Stimulated activated CD8-positive, alpha-beta memory T cell treated with anti-CD3 and anti-CD28 coated beads, Interleukin-4, amount 100 ng/mL, for 48 hours (primary cell): ENCODE results near the gene XPR1.
"Not testable (repeated sequence)": the region's sequence is repeated elsewhere in the genome, so short reads cannot be mapped to it uniquely, and the experiment has no call there.

Experiments
- DNase-seq: peaks from one replicate; pipeline ENCODE4 v3.0.0-alpha.2; 2020

The XPR1 gene

DNA sequence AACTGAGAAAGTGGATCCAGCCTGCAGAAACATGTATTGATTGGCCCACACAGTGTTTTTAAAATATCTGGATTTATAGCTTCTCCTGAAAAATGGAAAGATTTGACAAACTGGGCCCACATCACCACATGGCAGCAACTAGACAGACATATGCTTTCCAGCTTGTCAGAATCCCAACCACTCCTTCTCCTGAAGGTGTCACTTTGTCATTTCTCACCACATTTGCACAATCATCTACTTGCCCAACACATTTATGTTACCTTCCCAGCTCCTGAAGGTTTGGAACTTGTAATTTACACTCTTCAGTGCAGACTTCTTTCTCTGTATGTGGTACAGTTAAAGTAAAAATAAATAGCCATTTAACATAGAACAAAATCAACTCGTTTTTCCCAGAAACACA is 154.8 kb downstream of the XPR1 start:
- DNase-seq: no peak

DNA sequence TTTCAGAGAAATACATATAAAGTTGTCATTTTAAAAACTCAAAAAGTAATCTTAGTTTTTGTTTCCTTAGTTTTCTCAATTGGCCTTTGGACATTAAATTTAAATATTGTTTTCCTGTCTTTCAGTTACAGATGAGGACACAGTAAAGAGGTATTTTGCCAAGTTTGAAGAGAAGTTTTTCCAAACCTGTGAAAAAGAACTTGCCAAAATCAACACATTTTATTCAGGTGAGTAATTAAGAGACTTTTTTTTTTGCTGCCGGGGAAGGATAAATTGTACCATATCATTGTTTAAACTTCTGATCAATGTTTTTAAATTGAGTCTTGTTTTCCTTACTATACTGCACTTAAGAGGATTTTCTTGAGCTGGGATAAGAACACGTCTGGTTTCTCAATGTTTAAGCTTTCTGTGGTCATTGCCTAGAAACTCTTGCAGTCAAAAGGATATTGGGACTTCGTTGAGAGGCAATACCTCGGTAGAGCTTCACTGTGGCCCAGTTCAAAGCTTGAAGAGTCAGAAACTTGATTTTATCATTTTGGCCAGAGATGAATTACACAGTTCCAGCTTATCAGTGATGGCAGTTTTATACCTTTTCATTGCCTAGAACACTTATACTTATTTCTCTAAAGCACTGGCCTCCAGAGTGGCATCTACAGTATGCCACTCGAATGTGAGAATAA is 155.9 kb downstream of the XPR1 start:
- no peak for DNase-seq

DNA sequence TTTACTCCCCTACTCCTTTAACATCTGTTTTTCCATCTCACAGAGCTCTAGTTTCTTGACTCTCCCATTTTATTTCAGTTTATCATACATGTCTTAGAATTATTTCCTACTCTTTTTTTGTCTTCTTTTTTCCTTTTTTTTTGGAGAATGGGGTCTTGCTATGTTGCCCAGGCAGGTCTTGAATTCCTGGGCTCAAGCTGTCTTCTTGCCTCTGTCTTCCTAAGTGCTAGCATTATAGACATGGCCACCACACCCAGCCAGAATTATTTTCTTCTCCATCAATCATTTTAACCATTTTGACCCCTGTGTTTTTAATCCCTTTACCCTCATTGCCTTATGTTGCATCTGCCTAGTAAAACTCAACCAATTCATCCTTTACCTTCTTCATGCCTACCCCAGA is 157.6 kb downstream of the XPR1 start:
- DNase-seq: no peak

DNA sequence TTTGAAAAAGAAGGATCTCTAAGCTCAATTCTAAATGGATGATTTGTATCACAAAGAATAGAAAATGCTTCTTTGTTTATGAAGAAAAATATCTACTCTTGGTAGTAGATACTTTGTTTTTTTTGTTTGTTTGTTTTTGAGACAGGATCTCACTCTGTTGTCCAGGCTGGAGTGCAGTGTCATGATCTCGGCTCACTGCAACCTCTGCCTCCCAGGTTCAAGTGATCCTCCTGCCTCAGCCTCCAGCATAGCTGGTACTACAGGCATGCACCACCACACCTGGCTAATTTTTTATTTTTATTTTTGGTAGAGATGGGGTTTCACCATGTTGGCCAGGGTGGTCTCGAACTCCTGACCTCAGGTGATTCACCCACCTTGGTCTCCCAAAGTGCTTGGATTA is 159.3 kb downstream of the XPR1 start:
- not testable (repeated sequence) for DNase-seq

DNA sequence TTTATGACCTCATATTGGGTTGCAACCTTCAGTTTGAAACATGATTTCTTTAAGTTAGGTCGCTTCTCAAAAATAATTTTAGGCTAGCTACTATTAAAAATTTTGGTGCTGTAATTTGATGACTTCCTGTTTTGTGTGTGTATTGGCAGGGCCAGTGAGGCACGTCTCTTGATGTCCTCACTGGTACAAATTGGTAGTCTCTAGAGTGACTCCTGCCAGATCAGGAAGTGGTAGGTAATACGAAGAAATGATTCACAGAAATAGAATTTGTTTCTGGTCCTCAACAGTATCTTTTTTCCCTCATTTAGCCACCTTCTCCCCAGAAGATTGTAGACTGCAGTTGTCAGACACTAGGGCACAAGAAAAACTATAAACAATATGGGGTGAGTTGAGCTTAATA is 160.0 kb downstream of the XPR1 start:
- DNase-seq: no peak

DNA sequence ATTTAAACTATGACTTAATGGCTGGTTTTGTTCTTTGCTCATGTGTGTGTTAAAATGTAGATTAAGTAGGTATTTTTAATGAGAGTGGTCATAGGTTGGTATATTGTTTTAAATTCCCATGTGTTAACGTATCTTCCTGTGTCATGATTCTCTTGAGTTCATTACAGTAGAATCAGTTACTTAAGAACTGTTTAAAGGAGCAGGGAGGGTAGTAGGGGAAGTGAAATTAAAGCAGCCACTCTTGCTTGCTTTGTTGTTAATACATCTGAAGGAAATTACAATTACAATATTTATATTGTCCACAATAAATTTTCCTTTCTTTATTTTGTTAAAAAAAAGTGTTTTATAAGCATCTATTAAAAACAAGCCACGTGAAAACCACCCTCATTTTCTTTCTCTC is 161.6 kb downstream of the XPR1 start:
- no peak for DNase-seq

DNA sequence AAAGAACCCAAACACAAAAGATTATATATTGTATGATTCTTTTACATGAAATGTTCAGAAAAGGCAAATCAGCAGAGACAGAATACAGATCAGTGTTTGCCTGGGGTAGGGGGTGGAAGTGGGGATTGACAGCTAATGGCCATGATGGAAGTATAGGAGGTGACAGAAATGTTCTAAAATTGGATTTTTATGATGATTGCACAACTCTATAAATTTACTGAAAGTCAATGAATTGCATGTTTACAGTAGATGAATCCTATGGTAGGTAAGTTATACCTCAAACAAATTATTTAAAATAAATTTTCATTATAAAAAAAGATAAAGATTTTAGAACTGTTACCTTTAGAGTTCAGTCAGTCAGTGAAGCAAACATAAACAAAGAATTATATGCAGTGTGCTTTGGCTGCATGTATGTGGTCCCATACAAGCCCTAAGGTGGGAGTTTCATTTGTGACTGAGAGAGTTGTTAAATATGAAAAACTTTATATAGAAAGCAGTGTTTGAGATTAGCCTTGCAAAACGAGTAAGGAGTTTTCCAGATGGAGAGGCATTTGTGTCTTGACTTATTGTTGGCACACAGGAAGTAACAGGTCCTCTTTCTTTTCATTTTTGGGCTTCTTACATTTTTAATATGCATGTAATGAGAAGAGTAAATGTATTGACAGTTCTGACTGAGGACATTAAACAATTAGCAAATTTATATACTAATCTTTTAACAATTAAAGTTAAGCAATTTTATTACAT is 165.2 kb downstream of the XPR1 start:
- DNase-seq: no peak

DNA sequence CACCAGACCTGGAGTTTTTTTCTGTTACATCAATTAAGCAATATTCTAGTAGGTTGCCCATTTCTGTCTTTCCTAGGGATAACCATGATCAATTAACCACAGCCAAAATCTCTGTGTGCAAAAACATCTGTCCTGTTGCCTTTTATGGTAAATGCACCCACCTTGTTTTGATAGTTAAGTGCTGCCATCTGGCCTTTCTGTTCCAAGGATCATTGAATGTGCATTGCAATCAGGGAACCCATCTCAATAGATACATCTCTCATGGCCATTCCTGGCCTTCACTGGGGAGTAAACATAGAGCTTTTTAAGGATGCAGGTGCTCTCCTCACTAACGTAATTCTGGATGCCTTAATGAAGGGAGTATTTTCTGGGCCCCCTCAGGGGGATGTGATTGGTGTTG is 169.1 kb downstream of the XPR1 start:
- no peak for DNase-seq

DNA sequence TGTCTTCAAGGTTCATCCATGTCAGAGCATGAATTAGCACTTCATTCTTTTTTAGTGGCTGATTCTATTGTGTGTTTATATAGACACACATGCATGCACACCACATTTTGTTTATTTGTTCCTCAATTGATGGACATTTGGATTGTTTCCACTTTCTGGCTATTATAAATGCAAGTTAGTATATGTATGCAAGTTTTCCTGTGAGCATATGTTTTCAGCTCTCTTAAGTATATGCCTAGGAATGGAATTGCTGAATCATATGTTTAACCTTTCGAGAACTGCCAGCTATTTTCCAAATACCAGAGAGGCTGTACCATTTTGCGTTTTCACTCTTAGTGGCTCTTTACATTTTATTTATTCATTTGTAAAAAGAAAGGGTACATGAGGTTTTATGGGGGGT is 171.0 kb downstream of the XPR1 start:
- no peak for DNase-seq

DNA sequence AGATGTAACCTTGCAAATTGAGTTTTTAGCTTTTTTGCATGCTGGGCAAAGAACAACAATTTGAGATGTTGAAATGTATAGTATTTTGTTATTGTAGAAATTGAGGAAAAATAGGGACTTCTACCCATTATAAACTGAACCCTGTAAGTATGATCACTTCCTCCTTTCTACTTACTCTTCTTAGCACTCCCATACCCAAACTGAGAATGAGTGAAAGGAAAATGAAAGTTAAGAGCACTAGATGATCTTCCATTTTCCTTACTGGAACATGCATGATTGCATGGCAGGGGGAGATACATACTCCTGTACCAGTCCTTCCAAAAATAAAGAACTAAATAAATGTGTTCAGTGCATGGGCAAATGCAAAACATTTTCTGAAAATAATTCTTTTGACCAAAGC is 173.5 kb downstream of the XPR1 start:
- DNase-seq: no peak

DNA sequence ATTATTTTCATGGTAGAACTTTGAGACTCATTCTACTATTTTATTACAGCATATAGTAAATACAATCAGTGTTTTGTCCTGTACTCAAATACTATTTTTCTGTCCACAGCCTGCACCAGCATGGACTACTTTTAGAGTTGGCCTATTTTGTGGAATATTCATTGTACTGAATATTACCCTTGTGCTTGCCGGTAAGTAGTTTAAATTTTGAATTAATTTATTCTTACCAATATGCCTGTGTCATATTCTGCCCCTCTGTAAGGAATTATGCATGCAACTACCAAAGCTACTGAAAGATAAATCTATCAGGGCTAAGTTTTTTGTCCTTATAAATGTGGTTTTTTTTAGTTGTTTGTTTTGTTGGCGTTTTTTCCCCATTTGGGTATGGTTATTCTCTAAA is 179.5 kb downstream of the XPR1 start:
- no peak for DNase-seq

DNA sequence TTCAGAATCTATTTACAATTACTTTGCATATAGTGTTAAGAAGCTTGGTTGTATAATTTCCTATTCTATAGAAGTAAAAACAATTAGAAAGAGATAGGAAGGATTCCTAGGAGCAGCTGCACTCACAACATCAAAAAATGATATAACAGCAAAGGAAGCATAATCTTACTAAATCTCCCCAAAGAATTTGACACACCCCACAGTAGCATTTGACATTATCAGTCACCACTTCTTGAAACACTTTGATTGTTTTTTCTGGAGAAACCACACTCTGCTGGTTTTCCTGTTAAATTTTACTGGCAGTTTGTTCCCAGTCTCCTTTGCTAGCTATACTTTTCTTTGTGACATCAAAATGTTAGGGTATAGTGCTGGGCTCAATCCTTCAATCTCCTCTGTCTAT is 180.1 kb downstream of the XPR1 start:
- DNase-seq: no peak

DNA sequence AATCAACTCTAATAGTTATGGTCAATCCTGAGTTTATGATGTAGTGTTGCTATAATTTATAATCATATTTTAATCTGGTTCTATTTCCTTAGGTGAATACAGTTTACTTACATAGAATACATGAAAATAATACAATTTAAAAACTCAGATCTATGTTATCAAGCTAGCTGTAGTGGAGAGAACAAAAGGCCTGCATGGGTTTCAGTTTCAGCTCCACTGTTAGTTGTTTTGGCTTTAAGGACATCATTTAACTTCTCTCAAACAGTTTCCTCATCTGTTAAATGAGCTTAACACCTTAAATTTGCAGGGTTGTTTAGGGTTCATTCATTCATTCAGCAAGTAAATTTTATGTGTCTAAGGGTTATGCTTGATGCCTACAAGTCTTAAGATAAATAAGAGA is 182.4 kb downstream of the XPR1 start:
- no peak for DNase-seq

DNA sequence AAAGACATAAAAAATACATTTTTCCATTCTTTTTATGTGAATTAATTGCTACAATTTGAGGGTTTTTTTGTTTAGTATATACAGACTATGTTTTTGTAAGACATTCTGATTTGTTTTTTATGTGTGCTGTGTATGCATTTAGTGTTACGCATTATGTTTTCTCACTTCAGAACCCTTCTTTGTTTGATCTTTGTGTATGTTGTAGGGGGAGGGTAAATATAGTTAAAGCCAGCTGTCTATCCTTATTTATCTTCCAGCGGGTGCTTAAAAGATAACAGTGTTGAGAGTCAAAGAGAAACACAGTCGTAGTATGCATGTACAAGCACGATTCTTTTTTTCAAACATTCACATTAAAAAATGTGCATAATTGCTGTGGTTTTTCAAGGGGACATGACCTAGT is 183.4 kb downstream of the XPR1 start:
- no peak for DNase-seq

DNA sequence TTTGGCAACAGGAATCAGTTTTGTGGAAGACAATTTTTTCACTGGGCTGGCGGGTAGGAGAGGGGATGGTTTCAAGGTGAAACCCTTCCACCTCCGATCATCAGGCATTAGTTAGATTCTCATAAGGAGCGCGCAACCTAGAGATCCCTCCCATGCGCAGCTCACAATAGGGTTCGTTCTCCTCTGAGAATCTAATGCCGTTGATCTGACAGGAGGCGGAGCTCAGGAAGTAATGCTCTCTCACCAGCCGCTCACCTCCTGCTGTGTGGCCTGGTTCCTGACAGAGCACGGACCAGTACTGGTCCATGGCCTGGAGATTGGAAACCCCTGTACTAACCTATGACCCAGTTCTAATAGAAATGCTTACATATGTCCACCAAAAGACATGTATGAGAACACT is 184.3 kb downstream of the XPR1 start:
- no peak for DNase-seq

DNA sequence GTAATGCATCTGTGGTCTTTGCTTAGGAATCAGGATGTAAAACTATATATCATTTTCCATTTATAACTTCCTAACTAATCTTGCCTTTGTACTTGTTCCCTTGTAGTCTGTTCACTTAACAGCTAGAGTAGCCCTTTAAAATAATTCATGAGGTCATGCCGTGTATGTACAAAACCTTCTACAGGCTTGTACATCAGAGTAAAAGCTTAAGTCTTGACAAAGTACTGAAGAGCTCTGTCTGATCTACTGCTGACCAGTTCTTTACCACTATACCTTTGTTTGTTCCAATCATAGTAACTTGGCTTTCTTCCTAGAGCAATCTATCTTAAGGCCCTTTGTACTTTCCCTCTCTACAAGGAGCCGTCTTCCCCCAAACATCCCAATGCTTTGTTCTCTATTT is 190.1 kb downstream of the XPR1 start:
- DNase-seq: no peak

DNA sequence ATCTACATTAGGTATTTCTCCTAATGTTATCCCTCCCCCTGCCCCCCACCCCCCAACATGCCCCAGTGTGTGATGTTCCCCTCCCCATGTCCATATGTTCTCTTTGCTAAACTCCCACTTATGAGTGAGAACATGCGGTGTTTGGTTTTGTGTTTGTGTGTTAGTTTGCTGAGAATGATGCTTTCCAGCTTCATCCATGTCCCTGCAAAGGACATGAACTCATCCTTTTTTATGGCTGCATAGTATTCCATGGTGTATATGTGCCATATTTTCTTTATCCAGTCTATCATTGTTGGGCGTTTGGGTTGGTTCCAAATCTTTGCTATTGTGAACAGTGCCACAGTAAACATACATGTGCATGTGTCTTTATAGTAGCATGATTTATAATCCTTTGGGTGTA is 199.7 kb downstream of the XPR1 start:
- not testable (repeated sequence) for DNase-seq

DNA sequence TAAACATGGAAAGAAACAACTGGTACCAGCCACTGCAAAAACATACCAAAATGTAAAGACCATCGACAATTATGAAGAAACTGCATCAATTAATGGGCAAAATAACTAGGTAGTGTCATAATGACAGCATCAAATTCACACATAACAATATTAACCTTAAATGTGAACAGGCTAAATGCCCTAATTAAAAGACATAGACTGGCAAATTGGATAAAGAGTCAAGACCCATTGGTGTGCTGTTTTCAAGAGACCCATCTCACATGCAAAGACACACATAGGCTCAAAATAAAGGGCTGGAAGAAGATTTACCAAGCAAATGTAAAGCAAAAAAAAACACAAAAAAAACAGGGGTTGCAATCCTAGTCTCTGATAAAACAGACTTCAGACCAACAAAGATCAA is 201.4 kb downstream of the XPR1 start:
- DNase-seq: not testable (repeated sequence)

DNA sequence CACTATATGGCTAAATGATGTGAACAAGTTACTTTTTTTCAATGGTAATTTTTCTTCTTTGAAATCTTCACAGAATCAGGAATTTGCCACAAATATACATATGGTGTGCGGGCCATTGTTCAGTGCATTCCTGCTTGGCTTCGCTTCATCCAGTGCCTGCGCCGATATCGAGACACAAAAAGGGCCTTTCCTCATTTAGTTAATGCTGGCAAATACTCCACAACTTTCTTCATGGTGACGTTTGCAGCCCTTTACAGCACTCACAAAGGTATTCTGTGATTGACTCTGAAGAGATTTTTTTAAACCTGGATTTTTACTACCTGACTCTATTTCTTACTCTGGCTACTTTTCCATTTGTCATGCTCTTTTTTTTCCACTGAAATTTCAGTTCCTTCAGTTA is 204.6 kb downstream of the XPR1 start:
- no peak for DNase-seq

DNA sequence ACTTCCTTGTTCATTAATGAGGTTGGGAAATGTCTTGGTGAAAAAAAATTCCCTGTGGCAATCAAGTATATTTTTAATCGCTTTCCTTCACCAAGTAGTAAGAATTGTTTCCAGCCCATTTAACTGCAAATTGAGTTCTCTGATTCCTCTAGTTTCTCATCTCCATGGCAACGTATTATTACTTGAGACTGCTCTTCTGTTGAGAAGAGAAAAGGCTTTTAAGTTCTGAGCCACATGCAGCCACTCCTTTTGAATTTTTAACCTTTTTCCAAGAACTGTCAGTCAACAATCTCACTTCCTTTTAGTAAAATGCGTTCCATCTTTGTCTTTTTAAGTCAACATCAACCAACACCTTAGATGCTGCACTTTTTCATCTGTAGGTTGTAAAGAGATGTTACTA is 205.2 kb downstream of the XPR1 start:
- no peak for DNase-seq

DNA sequence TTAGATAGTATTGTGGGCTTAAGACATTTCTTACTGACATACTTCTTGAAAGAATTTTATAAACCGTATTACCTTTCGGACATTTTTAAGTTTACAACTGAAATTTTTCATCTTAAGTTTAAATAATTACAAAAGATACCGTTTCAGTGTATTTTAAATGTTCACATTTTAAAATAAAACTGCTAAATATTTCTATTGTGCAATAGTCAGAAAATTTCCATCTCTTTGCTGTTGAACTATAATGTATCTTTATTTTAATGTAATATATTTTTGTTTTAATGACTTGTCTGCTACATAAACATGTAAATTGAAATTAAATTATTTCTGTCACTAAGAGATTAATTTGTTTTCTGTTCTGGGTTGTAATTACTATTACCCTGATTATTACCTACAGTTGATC is 206.7 kb downstream of the XPR1 start:
- DNase-seq: no peak

DNA sequence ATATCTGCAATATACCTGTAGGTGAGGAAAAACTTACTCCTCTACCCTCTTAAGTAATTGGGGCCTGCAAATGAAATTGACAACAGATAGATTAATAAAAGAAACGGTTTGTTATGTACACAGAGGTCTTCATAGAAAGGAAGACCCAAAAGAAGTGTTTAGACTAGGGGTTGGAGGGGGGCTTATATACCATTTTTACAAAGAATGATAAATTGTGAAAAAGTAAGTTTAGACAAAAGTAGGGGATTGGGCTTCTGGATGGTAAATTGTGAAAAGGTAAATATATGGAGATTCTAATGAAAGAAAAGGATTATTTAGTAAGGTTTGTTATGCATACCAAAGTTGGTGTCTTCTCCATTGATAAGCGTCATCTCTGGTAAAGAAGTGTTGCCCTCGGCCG is 207.7 kb downstream of the XPR1 start:
- DNase-seq: no peak

DNA sequence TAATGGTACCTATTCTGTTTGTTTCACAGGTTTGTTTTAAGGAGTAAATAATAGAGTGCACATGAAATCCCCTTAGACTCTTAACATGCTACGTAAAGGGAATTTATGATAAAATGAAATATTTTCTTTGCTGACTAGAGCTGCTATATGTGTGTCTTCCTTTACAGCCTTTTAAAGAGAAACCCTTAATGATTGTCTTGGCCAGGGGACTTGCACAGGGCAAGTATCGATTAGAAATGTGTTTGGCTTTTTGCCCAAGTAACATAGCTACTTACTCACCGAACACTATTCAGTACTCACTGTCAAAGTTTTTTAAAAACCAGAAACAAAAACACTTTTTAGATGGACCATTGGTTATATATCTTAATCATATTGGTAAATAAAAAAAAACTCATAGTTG is 209.6 kb downstream of the XPR1 start:
- no peak for DNase-seq

DNA sequence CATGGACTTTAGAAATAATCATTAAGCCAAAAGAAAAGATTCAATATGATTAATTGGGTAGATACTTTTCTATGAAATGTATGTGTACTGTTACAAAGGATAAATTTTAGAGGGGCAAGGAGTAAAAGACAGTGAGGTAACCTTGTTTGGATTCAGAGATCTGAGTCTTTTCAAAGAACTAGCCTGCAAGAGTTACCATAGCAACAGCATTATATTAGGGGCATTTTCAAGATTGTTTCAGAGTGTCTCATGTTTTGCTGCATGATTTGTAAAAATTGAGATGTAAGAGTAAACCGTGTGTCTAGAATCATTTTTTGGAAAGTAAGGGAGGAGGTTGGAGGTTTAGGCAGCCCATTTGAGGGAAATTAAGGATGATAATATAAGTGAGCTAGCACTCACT is 210.2 kb downstream of the XPR1 start:
- no peak for DNase-seq
